SK-N-DZ (cell line): Measurements from ENCODE around the gene TASP1. TPM values are rescaled to one million over a fixed set of nuclear protein-coding genes. Genes with fewer than 3 reads are reported as not detected.
"Not testable (repeated sequence)": the region's sequence is repeated elsewhere in the genome, so short reads cannot be mapped to it uniquely, and the experiment has no call there.

Experiments
- DNase-seq: peaks from one replicate; pipeline ENCODE4 v3.0.0-alpha.2; 2015; ENCODE audit warnings: low spot score
- polyA plus RNA-seq, 2 experiments: library from polyadenylated mRNA; depleted of rRNA; stranded (reverse); fragments of >200 nt; gene quantifications; 2 replicates each; pipeline ENCODE4 v1.2.3, GENCODE V29; 2014

TASP1 gene
- 6.0 and 6.2 TPM in 2 replicates for polyA plus RNA-seq (2014; cell fraction: cytosol; rRNA removed)
- 9.9 and 11.0 TPM in 2 replicates for polyA plus RNA-seq (2014; cell fraction: nucleus; rRNA removed)

GRCh38 chr20:13638496-13639149 lies at the start of gene TASP1:
Gene TASP1 (minus strand): TSS chr20:13638932. CDS start chr20:13630078, 8,854 bp downstream.
- peak; percentile 94 for DNase-seq

GRCh38 chr20:13687815-13688214 lies 49.1 kb upstream of the TASP1 start:
- DNase-seq, result no peak

GRCh38 chr20:13685623-13686022 lies 46.9 kb upstream of the TASP1 start:
- DNase-seq, result no peak

- no peak for DNase-seq
These were observed 46.0 kb upstream of the TASP1 start for GRCh38 chr20:13684566-13685222.

- no peak for DNase-seq
These were observed 45.1 kb upstream of the TASP1 start for GRCh38 chr20:13683833-13684232.

GRCh38 chr20:13681248-13682125 lies 42.8 kb upstream of the TASP1 start:
- DNase-seq, result no peak

- no peak for DNase-seq
These were observed 40.2 kb upstream of the TASP1 start for GRCh38 chr20:13678944-13679343.

GRCh38 chr20:13677241-13677640 lies 38.5 kb upstream of the TASP1 start:
- DNase-seq, result no peak

GRCh38 chr20:13676682-13677081 lies 38.0 kb upstream of the TASP1 start:
- no peak for DNase-seq

- DNase-seq, result no peak
These were observed 34.0 kb upstream of the TASP1 start for GRCh38 chr20:13672690-13673089.

- DNase-seq, result no peak
These were observed 33.2 kb upstream of the TASP1 start for GRCh38 chr20:13671916-13672378.

GRCh38 chr20:13671512-13671911 lies 32.8 kb upstream of the TASP1 start:
- DNase-seq, result no peak

- no peak for DNase-seq
These were observed 31.4 kb upstream of the TASP1 start for GRCh38 chr20:13670160-13670559.

GRCh38 chr20:13665709-13666395 lies 27.1 kb upstream of the TASP1 start:
- DNase-seq, result no peak

GRCh38 chr20:13661070-13661685 lies 22.4 kb upstream of the TASP1 start:
- DNase-seq, result no peak

GRCh38 chr20:13659288-13659687 lies 20.6 kb upstream of the TASP1 start:
- no peak for DNase-seq

- not testable (repeated sequence) for DNase-seq
These were observed 19.3 kb upstream of the TASP1 start for GRCh38 chr20:13658060-13658459.

GRCh38 chr20:13656721-13657368 lies 18.1 kb upstream of the TASP1 start:
- no peak for DNase-seq

- DNase-seq, result no peak
These were observed 15.8 kb upstream of the TASP1 start for GRCh38 chr20:13654463-13655023.

- DNase-seq, result no peak
These were observed 11.7 kb upstream of the TASP1 start for GRCh38 chr20:13650474-13650873.
